Mononuclear cell (primary cell): ENCODE measurements around the gene SCFD2. TPM values are rescaled to one million over a fixed set of nuclear protein-coding genes. Genes with fewer than 3 reads are reported as not detected.
"Not testable (repeated sequence)": the region's sequence is repeated elsewhere in the genome, so short reads cannot be mapped to it uniquely, and the experiment has no call there.

ENCODE experiments used
- H3K27me3 ChIP-seq: 2 replicates; pipeline ENCODE4 v1.6.0; 2011; ENCODE audit warnings: low read length, control low read depth; ENCODE audit not compliant: insufficient read depth
- H3K4me1 ChIP-seq: 2 replicates; pipeline ENCODE4 v1.5.1; 2011; ENCODE audit warnings: mild to moderate bottlenecking, low read length, control low read depth; ENCODE audit not compliant: insufficient read depth
- H3K4me3 ChIP-seq: 2 replicates; pipeline ENCODE4 v1.5.1; 2011; ENCODE audit warnings: mild to moderate bottlenecking, low read length, moderate library complexity
- H3K9me3 ChIP-seq: 2 replicates; pipeline ENCODE4 v1.5.1; 2011; ENCODE audit warnings: low read depth, mild to moderate bottlenecking, control low read depth, low read length
- total RNA-seq: library from RNA; depleted of rRNA; stranded (reverse); fragments of >200 nt; gene quantifications from one replicate; pipeline ENCODE4 v1.2.3, GENCODE V29; 2012

The SCFD2 gene
- total RNA-seq, 1 donor, result 20.6 TPM

- H3K4me3 ChIP-seq, result no peak overlapping the region
- no peaks in the 10 kb centered on the region for H3K27me3 ChIP-seq
- no peaks in the 10 kb centered on the region for H3K9me3 ChIP-seq
- peaks cover 2% of the 10 kb centered on the region for H3K4me1 ChIP-seq
Measured at GRCh38 chr4:52837716-52838558, 527.9 kb downstream of the SCFD2 start.

DNA sequence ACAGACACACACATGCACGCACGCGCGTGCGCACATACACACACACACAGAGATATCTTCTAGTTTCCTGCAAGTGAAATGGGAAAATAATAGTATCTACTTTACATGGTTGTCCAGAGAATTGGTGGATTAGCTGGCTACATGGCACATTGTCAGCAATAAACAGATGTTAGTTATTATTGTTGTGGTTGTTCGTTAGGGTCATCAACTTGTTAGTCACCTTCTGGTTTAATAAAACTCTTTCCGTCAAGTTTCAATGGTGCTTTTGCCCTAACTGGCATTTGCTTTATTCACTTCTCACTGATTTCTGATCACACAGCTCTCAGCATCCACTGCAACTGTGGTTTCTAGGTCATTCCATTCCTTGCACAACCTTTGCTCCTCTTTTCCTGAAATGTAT lies 529.2 kb downstream of the SCFD2 start:
- Histone ChIP-seq H3K4me1 (no peaks in the 10 kb centered on the region), H3K4me3 (no peak overlapping the region), H3K9me3 (no peaks in the 10 kb centered on the region), H3K27me3 (no peaks in the 10 kb centered on the region)

GRCh38 chr4:52836120-52836519 lies 529.7 kb downstream of the SCFD2 start:
- Histone ChIP-seq H3K27me3 (no peaks in the 10 kb centered on the region), H3K4me1 (no peaks in the 10 kb centered on the region), H3K9me3 (no peaks in the 10 kb centered on the region), H3K4me3 (no peak overlapping the region)

GRCh38 chr4:52834641-52835456 lies 531.0 kb downstream of the SCFD2 start:
- not testable (repeated sequence) for H3K4me3 ChIP-seq, H3K9me3 ChIP-seq, H3K27me3 ChIP-seq, H3K4me1 ChIP-seq

DNA sequence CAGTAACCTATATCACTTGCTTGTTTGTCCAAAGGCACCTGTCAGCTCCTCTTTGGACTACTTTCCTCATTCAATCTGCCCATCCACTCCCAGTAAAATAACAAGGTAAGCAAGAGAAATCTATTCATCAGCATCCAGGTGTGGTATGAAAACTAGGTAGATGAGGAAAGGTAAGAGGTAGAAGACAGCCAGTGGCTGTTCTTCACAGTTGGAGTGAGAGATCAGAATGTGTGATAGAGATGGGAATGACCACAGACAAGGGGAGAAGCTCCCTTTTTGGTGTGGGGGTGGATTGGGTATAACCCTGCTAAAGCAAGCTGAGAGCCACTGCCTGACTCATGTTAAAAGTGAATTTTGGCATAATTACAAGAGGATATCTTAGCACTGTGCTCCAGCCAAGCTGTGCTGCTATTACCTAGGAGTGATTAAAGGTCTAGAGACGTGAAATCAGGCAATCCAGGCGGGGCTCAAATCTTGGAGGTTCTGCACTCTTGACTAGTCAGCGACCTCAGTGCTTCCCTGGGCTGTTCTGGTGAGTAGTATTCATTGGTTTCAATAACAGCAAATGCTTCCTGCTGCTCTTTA lies 531.8 kb downstream of the SCFD2 start:
- Histone ChIP-seq H3K4me1 (no peaks in the 10 kb centered on the region), H3K4me3 (no peak overlapping the region), H3K9me3 (no peaks in the 10 kb centered on the region), H3K27me3 (no peaks in the 10 kb centered on the region)

GRCh38 chr4:52825460-52826090 lies 540.3 kb downstream of the SCFD2 start:
- H3K27me3 ChIP-seq, result no peaks in the 10 kb centered on the region
- H3K9me3 ChIP-seq, result no peaks in the 10 kb centered on the region
- H3K4me1 ChIP-seq, result no peaks in the 10 kb centered on the region
- no peak overlapping the region for H3K4me3 ChIP-seq

GRCh38 chr4:52824603-52825459 lies 541.0 kb downstream of the SCFD2 start:
- Histone ChIP-seq H3K4me3 (no peak overlapping the region), H3K27me3 (no peaks in the 10 kb centered on the region), H3K9me3 (no peaks in the 10 kb centered on the region), H3K4me1 (no peaks in the 10 kb centered on the region)

DNA sequence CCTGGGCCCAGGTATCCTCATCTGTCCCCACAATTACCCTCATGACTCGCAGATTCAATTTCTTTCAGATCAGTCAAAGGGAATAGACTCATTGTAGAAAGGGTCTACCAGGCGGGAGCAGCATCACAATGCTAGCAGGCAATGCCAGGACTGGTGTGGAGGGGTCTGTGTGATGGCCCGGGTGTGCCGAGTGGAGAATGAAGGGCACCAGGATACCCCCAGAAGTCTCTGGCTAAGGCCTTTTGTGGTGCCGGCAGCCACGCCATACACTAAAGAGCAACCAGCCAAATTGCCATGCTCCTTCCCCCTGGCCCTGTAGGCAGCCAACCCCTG lies 541.6 kb downstream of the SCFD2 start:
- Histone ChIP-seq H3K9me3 (no peaks in the 10 kb centered on the region), H3K4me1 (no peaks in the 10 kb centered on the region), H3K27me3 (no peaks in the 10 kb centered on the region), H3K4me3 (no peak overlapping the region)

DNA sequence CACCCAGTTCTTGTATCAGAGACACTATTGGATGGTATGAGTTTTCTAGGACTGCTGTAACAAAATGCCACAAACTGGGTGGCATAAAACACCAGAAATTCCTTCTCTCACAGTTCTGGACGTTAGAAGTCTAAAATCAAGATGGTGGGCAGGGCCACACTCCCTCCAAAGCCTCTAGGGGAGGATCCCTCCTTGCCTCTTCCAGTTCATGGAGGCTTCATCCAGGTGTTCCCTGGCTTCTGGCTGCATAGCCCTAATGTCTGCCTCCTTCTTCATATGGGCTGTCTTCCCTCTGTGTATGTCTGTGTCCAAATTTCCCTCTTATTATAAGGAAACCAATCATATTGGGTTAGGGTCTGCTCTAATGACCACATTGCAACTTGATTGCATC lies 542.2 kb downstream of the SCFD2 start:
- no peaks in the 10 kb centered on the region for H3K4me1 ChIP-seq
- no peaks in the 10 kb centered on the region for H3K27me3 ChIP-seq
- no peaks in the 10 kb centered on the region for H3K9me3 ChIP-seq
- no peak overlapping the region for H3K4me3 ChIP-seq

Other genes starting within 250 kb of the SCFD2 start
- gene FIP1L1, start 11.6 kb upstream of the SCFD2 start, total RNA-seq, result 91.3 TPM
- gene LNX1, start 225.4 kb upstream of the SCFD2 start, total RNA-seq, result not detected